ENCODE results near the gene MYCL.
A peak's percentile ranks its signal among the peaks of the same experiment; 100 is the strongest.

MYCL gene

GRCh38 chr1:39901714-39902459 is at the start of gene MYCL:
Gene MYCL (minus strand): TSS chr1:39901917. CDS start chr1:39901434, 483 bp downstream.
- DNase-seq (ENCODE audit: low spot score) = peak; percentile 87
- POLR2A ChIA-PET (ENCODE audit: low non-redundant PET) = interaction anchor here (0.5 kb wide), 1 partner anchor 106 kb away, joined by 3 read pairs; no protein-coding TSS in a partner anchor
- CTCF ChIA-PET = interaction anchor here (0.5 to 2.6 kb wide), 24 partner anchors 9 to 586 kb away, joined by 3 to 32 read pairs (median 4); no protein-coding TSS in a partner anchor
- H3K27ac ChIP-seq = peak within 1 kb of the TSS; percentile 80
- TF ChIP-seq CTCF (conservative IDR thresholded peaks at IDR 0.05; ENCODE audit: low read depth) = peak; percentile 84

GRCh38 chr1:39949891-39950290 is 48.2 kb upstream of the MYCL start:
- TF ChIP-seq CTCF (conservative IDR thresholded peaks at IDR 0.05; ENCODE audit: low read depth) = no peak
- CTCF ChIA-PET = interaction anchor here (0.9 kb wide), 2 partner anchors 24 to 82 kb away, joined by 3 to 4 read pairs; no protein-coding TSS in a partner anchor
- POLR2A ChIA-PET (ENCODE audit: low non-redundant PET) = no interaction called here
- H3K27ac ChIP-seq = no peak overlapping the region
- DNase-seq (ENCODE audit: low spot score) = no peak

- CTCF ChIA-PET = no interaction called here
- no peak overlapping the region for H3K27ac ChIP-seq
- no peak for TF ChIP-seq CTCF (conservative IDR thresholded peaks at IDR 0.05; ENCODE audit: low read depth)
- POLR2A ChIA-PET (ENCODE audit: low non-redundant PET) = no interaction called here
- DNase-seq (ENCODE audit: low spot score) = no peak
Observed at GRCh38 chr1:39947260-39947659, 45.5 kb upstream of the MYCL start.

GRCh38 chr1:39946216-39946615 is 44.5 kb upstream of the MYCL start:
- POLR2A ChIA-PET (ENCODE audit: low non-redundant PET) = no interaction called here
- CTCF ChIA-PET = no interaction called here
- no peak for TF ChIP-seq CTCF (conservative IDR thresholded peaks at IDR 0.05; ENCODE audit: low read depth)
- DNase-seq (ENCODE audit: low spot score) = no peak
- H3K27ac ChIP-seq = no peak overlapping the region

- ChIA-PET POLR2A (ENCODE audit: low non-redundant PET) (no interaction called here), CTCF (no interaction called here)
- no peak for DNase-seq (ENCODE audit: low spot score)
- peak overlapping the region; percentile 85 for H3K27ac ChIP-seq
- no peak for TF ChIP-seq CTCF (conservative IDR thresholded peaks at IDR 0.05; ENCODE audit: low read depth)
Observed at GRCh38 chr1:39944410-39945112, 42.8 kb upstream of the MYCL start.

GRCh38 chr1:39943471-39944290 is 42.0 kb upstream of the MYCL start:
- ChIA-PET POLR2A (ENCODE audit: low non-redundant PET) (no interaction called here), CTCF (interaction anchor here (0.6 to 1.4 kb wide), 4 partner anchors 12 to 1574 kb away, joined by 3 to 4 read pairs (median 3); no protein-coding TSS in a partner anchor)
- no peak for TF ChIP-seq CTCF (conservative IDR thresholded peaks at IDR 0.05; ENCODE audit: low read depth)
- peak overlapping the region; percentile 85 for H3K27ac ChIP-seq
- peak; percentile 56 for DNase-seq (ENCODE audit: low spot score)

All from RWPE1 (cell line).